Stomach (tissue), 9 donors: ENCODE results near the gene PEX26. TPM values are rescaled to one million over a fixed set of nuclear protein-coding genes. Genes with fewer than 3 reads are reported as not detected.

Experiments used
- DNase-seq, 2 donors: peaks; one replicate each; pipeline versions ENCODE4 v3.0.0 to v3.0.0-alpha.2; 2013 to 2019
- H3K27ac ChIP-seq, 5 donors: fragments of 200-600 bp in 4 of 5; sonication (generic) in 4 of 5; one replicate each; pipeline ENCODE4 v1.5.1; 2013 to 2019; ENCODE audit warnings: mild to moderate bottlenecking in 1 of 5, moderate library complexity in 1 of 5
- H3K27me3 ChIP-seq, 3 donors: fragments of 200-600 bp; sonication (generic); one replicate each; pipeline ENCODE4 v1.5.1; 2017 to 2019; ENCODE audit warnings: mixed run types in 1 of 3
- H3K36me3 ChIP-seq, 4 donors: fragments of 200-600 bp; sonication (generic); 1 replicate in 3 of 4; 2 replicates in 1 of 4; pipeline ENCODE4 v1.5.1; 2016 to 2019
- H3K4me1 ChIP-seq, 4 donors: fragments of 200-600 bp; sonication (generic); one replicate each; pipeline ENCODE4 v1.5.1; 2016 to 2019
- H3K4me3 ChIP-seq, 4 donors: fragments of 200-600 bp; sonication (generic) in 3 of 4; one replicate each; pipeline ENCODE4 v1.5.1; 2016 to 2019; ENCODE audit warnings: mild to moderate bottlenecking in 1 of 4
- H3K9me3 ChIP-seq, 4 donors: fragments of 200-600 bp; sonication (generic); one replicate each; pipeline ENCODE4 v1.5.1; 2016 to 2019
- EP300 ChIP-seq: sonication (generic); formaldehyde crosslinking; IDR thresholded peaks from one replicate; pipeline ENCODE4 v1.6.1; 2017; ENCODE audit warnings: antibody characterized with exemption
- POLR2A ChIP-seq, 4 donors: fragments of 450-650 bp; IDR thresholded peaks; one replicate each; pipeline ENCODE4 v1.6.1; 2016; ENCODE audit warnings: antibody characterized with exemption in 4 of 4, control low read depth in 2 of 4, mild to moderate bottlenecking in 1 of 4, moderate library complexity in 1 of 4
- POLR2AphosphoS5 ChIP-seq, 3 donors: sonication (generic); formaldehyde crosslinking; IDR thresholded peaks; one replicate each; pipeline ENCODE4 v1.6.1; 2016; ENCODE audit warnings: antibody characterized with exemption in 3 of 3
- WGBS, 5 donors: extraction: QIAGEN DNeasy Blood & Tissue Kit in 3 of 5; methylation state at CpG; one replicate each; pipeline versions ENCODE4 v1.1.5 to v1.1.7; 2013 to 2018; 5-methylcytosine and 5-hydroxymethylcytosine counted together
- intact Hi-C: fragments of 100-400 bp; cut with DNase I; formaldehyde crosslinking; loops from one replicate; pipeline ENCODE4 v1.15.1; 2023; ENCODE audit warnings: low total_unique reads
- polyA plus RNA-seq, 3 donors: library from polyadenylated mRNA; stranded (reverse); fragments of 200-250 nt; gene quantifications; one replicate each; pipeline ENCODE4 v1.2.3, GENCODE V29; 2013
- total RNA-seq, 5 donors: library from RNA; depleted of rRNA; stranded (reverse); fragments of >200 nt; gene quantifications; one replicate each; pipeline versions ENCODE4 v1.1.0 to v1.2.3, GENCODE V29; 2014 to 2016
- TF ChIP-seq, protein P1 (sequence below), 7 experiments: fragments of 450-650 bp in 4 of 7; fragments of 200-600 bp in 3 of 7; sonication (generic) in 3 of 7; IDR thresholded peaks; one replicate each; pipeline ENCODE4 v1.5.1; 2016 to 2019; ENCODE audit warnings: antibody characterized with exemption in 7 of 7, control low read depth in 2 of 7, mild to moderate bottlenecking in 1 of 7
- donor health status: healthy with polysubstance abuse.
- donor health status: Bipolar disorder and iron deficiency.
- donor health status: healthy.

Gene PEX26
- total and polyA plus RNA-seq, 8 donors: 6.7 to 564 (median 16.5) TPM

DNA sequence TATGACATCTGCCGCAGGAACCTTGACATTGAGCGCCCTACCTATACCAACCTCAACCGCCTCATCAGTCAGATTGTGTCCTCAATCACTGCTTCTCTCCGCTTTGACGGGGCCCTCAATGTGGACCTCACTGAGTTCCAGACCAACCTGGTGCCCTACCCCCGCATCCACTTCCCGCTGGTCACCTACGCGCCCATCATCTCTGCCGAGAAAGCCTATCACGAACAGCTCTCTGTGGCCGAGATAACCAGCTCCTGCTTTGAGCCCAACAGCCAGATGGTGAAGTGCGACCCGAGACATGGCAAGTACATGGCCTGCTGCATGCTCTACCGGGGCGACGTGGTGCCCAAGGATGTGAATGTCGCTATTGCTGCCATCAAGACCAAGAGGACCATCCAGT, 48.8 kb downstream of the PEX26 start:
- no peaks in the 10 kb centered on the region for H3K9me3 ChIP-seq
- H3K36me3 ChIP-seq: peaks cover 0 to 37% (median 21%) of the 10 kb centered on the region in 4 donors
- H3K27ac ChIP-seq: no peak overlapping the region
- H3K4me3 ChIP-seq: no peak overlapping the region
- 95 to 98% (median 96%) methylated on average over 18 of the region's 18 CpGs for WGBS, 5 donors
- H3K4me1 ChIP-seq: no peaks in the 10 kb centered on the region
- no peak for DNase-seq
- intact Hi-C loops: no loop called here
- TF ChIP-seq POLR2AphosphoS5 (IDR thresholded peaks at IDR 0.05): no peak
- TF ChIP-seq, protein P1, sequence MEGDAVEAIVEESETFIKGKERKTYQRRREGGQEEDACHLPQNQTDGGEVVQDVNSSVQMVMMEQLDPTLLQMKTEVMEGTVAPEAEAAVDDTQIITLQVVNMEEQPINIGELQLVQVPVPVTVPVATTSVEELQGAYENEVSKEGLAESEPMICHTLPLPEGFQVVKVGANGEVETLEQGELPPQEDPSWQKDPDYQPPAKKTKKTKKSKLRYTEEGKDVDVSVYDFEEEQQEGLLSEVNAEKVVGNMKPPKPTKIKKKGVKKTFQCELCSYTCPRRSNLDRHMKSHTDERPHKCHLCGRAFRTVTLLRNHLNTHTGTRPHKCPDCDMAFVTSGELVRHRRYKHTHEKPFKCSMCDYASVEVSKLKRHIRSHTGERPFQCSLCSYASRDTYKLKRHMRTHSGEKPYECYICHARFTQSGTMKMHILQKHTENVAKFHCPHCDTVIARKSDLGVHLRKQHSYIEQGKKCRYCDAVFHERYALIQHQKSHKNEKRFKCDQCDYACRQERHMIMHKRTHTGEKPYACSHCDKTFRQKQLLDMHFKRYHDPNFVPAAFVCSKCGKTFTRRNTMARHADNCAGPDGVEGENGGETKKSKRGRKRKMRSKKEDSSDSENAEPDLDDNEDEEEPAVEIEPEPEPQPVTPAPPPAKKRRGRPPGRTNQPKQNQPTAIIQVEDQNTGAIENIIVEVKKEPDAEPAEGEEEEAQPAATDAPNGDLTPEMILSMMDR (IDR thresholded peaks at IDR 0.05): no peak
- TF ChIP-seq EP300: no peak
- TF ChIP-seq POLR2A (IDR thresholded peaks at IDR 0.05): no peak
- H3K27me3 ChIP-seq: no peaks in the 10 kb centered on the region

DNA sequence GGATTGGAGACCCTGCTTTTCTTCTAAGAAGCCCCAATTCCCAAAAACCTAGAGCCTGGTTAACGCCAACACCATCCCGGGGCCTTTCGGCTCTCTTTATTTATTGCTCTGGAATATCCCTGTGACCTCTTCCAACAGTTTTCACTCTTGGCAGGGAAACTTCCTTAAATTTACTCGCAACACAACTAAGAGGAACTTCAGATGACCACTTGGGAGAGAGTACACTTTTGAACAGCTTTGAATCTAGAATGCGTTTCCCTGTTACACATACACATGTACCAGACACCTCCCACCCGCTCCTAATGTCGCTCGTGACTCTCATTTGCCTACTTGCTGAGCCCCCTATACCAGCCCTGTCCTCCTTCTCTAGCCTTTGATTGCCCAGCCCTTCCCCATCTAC, 52.2 kb downstream of the PEX26 start:
- no peak overlapping the region for H3K4me3 ChIP-seq
- H3K4me1 ChIP-seq: no peaks in the 10 kb centered on the region
- H3K27me3 ChIP-seq: no peaks in the 10 kb centered on the region
- intact Hi-C loops: no loop called here
- 86 to 95% (median 92%) methylated on average over 8 of the region's 8 CpGs for WGBS, 5 donors
- no peak overlapping the region for H3K27ac ChIP-seq
- H3K36me3 ChIP-seq: peaks cover 0 to 35% (median 28%) of the 10 kb centered on the region in 4 donors
- no peaks in the 10 kb centered on the region for H3K9me3 ChIP-seq
- TF ChIP-seq POLR2AphosphoS5 (IDR thresholded peaks at IDR 0.05) (no peak), EP300 (no peak), POLR2A (IDR thresholded peaks at IDR 0.05) (no peak)
- TF ChIP-seq, protein P1 (IDR thresholded peaks at IDR 0.05): no peak
- DNase-seq: no peak

DNA sequence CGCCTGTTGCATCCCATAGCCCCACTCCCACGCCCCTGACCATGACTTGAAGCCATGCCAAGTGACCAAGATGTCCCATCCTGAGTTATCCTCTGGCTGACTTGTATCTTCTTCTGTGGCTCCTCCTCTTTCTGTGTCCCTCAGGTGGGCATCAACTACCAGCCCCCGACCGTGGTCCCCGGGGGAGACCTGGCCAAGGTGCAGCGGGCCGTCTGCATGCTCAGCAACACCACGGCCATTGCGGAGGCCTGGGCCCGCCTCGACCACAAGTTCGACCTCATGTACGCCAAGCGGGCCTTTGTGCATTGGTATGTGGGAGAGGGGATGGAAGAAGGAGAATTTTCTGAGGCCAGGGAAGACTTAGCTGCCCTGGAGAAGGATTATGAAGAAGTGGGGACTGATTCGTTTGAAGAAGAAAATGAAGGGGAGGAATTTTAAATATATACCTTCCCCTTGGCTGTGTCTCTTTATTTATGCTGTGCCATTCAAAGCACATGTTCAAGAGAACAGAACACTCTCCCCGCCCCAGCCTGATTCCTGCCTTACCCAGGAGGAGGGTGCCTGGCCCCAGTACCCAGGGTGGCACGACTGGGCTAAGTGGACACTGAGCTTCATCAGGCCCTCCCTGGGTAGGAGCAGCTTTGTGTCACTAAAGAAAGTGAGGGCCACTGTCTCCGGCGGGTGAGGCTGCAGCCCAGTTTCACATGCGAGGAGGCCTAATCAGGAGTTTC, 53.1 kb downstream of the PEX26 start:
- 91 to 96% (median 93%) methylated on average over 20 of the region's 20 CpGs for WGBS, 5 donors
- no peak for TF ChIP-seq EP300
- no peak for TF ChIP-seq POLR2A (IDR thresholded peaks at IDR 0.05)
- no peaks in the 10 kb centered on the region for H3K4me1 ChIP-seq

DNA sequence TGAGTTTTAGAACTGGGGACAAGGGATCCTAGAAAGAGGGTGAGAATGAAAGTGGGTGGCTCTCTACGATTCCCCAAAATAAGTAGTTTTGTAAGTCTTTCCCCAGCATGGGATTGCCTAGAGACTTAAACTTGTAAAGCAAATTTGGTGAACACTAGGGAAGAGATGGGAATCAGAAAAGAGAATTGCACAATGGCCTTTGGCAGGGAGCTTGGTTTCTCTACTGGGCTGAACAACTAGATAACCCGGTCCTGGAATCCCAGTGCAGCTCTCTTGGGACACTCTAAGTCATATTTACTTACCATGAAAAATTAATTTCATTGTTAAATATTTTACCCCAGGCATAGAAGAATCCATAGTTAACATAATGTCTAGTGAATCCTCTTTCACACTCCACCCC, 55.7 kb downstream of the PEX26 start:
- Histone ChIP-seq H3K4me3 (no peak overlapping the region), H3K27ac (no peak overlapping the region), H3K4me1 (no peaks in the 10 kb centered on the region), H3K36me3 (peaks cover 0 to 25% (median 14%) of the 10 kb centered on the region in 4 donors), H3K27me3 (no peaks in the 10 kb centered on the region), H3K9me3 (no peaks in the 10 kb centered on the region)
- 67 to 78% (median 73%) methylated on average over 2 of the region's 2 CpGs for WGBS, 5 donors
- TF ChIP-seq, protein P1 (IDR thresholded peaks at IDR 0.05): no peak
- TF ChIP-seq POLR2AphosphoS5 (IDR thresholded peaks at IDR 0.05): no peak
- no peak for TF ChIP-seq EP300
- no peak for TF ChIP-seq POLR2A (IDR thresholded peaks at IDR 0.05)
- DNase-seq: no peak
- intact Hi-C loops: no loop called here

More for the DNA sequence above, 53.1 kb downstream of the PEX26 start:
- Histone ChIP-seq H3K4me3 (no peak overlapping the region), H3K27ac (no peak overlapping the region), H3K9me3 (no peaks in the 10 kb centered on the region), H3K36me3 (peaks cover 0 to 35% (median 28%) of the 10 kb centered on the region in 4 donors), H3K27me3 (no peaks in the 10 kb centered on the region)
- intact Hi-C loops: no loop called here
- DNase-seq: no peak
